K562 (cell line): ENCODE data around the gene OR6K6. TPM values are rescaled to one million over a fixed set of nuclear protein-coding genes. Genes with fewer than 3 reads are reported as not detected.

Experiments used
- ARNT ChIP-seq, 2 experiments: fragments of 450-650 bp; IDR thresholded peaks; 2 replicates each; pipeline ENCODE4 v1.6.1; 2016; ENCODE audit warnings: mild to moderate bottlenecking in 1 of 2
- BACH1 ChIP-seq: fragments of 200-800 bp; sonication (Bioruptor generic); IDR thresholded peaks from 2 replicates; pipeline ENCODE4 v1.6.1; 2016; ENCODE audit warnings: missing genetic modification characterization, missing compliant biosample characterization
- POLR2AphosphoS2 ChIP-seq: IDR thresholded peaks from 2 replicates; pipeline ENCODE4 v1.6.1; 2012; ENCODE audit warnings: low read length, improper control_type of control experiment
- polyA plus RNA-seq, 8 experiments: library from polyadenylated mRNA; depleted of rRNA in 4 of 8; stranded (reverse) in 5 of 8; unstranded in 3 of 8; fragments of >200 nt; fragmentation: Nextera tagmentation in 2 of 8; fragmentation: Illumina TruSeq in 1 of 8; extraction: Ambion mirVana in 2 of 8; extraction: Trizol in 1 of 8; gene quantifications; 2 replicates each; pipeline versions ENCODE4 v1.2.1 to v1.2.3, GENCODE V29; 2011 to 2014; ENCODE audit warnings: inconsistent platforms in 1 of 8, missing spikeins in 1 of 8
- total RNA-seq, 7 experiments: library from RNA; depleted of rRNA in 6 of 7; stranded (reverse); fragments of >200 nt in 6 of 7; fragmentation: Illumina TruSeq in 2 of 7; extraction: Trizol in 2 of 7; gene quantifications; 2 replicates each; pipeline versions ENCODE4 v1.2.1 to v1.2.3, GENCODE V29; 2011 to 2021; ENCODE audit warnings: low replicate concordance in 1 of 7
- TF ChIP-seq, protein P1 (sequence below): IDR thresholded peaks from 3 replicates; pipeline ENCODE4 v1.6.1; 2011; ENCODE audit warnings: borderline replicate concordance, mild to moderate bottlenecking; ENCODE audit not compliant: insufficient read length, insufficient read depth
- TF ChIP-seq, protein P2 (sequence below): sonication (generic); formaldehyde crosslinking; IDR thresholded peaks from 2 replicates; pipeline ENCODE4 v1.8.0; 2023; ENCODE audit warnings: missing genetic modification reagents, mild to moderate bottlenecking, borderline replicate concordance

The OR6K6 gene
- total and polyA plus RNA-seq, 9 of the 15 experiments (the other 6 are each of a cell fraction or from before 2014, with no cell fraction given), result not detected

DNA sequence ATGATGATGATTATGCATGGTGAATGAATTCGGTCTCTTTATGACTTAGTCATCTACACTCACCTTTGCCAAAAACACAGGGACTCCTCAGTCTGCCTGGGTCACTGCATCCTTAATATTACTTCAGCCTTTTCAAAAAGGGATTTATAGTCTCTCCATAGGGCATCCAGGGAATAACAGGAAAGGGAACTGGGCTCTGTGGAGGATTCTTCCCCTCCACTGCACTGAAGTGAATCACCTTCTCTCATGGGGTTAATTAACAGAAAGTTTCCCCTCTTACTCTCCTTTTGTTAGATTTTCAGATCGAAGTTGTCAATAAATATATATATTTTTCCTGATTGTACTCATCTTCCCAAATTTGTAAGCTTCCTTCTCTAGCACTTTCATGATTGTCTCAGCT, 33.9 kb upstream of the OR6K6 start, which contains the start of gene OR6K3 (continued):
- TF ChIP-seq, protein P1, sequence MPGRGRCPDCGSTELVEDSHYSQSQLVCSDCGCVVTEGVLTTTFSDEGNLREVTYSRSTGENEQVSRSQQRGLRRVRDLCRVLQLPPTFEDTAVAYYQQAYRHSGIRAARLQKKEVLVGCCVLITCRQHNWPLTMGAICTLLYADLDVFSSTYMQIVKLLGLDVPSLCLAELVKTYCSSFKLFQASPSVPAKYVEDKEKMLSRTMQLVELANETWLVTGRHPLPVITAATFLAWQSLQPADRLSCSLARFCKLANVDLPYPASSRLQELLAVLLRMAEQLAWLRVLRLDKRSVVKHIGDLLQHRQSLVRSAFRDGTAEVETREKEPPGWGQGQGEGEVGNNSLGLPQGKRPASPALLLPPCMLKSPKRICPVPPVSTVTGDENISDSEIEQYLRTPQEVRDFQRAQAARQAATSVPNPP, result no peak
- TF ChIP-seq, protein P2, sequence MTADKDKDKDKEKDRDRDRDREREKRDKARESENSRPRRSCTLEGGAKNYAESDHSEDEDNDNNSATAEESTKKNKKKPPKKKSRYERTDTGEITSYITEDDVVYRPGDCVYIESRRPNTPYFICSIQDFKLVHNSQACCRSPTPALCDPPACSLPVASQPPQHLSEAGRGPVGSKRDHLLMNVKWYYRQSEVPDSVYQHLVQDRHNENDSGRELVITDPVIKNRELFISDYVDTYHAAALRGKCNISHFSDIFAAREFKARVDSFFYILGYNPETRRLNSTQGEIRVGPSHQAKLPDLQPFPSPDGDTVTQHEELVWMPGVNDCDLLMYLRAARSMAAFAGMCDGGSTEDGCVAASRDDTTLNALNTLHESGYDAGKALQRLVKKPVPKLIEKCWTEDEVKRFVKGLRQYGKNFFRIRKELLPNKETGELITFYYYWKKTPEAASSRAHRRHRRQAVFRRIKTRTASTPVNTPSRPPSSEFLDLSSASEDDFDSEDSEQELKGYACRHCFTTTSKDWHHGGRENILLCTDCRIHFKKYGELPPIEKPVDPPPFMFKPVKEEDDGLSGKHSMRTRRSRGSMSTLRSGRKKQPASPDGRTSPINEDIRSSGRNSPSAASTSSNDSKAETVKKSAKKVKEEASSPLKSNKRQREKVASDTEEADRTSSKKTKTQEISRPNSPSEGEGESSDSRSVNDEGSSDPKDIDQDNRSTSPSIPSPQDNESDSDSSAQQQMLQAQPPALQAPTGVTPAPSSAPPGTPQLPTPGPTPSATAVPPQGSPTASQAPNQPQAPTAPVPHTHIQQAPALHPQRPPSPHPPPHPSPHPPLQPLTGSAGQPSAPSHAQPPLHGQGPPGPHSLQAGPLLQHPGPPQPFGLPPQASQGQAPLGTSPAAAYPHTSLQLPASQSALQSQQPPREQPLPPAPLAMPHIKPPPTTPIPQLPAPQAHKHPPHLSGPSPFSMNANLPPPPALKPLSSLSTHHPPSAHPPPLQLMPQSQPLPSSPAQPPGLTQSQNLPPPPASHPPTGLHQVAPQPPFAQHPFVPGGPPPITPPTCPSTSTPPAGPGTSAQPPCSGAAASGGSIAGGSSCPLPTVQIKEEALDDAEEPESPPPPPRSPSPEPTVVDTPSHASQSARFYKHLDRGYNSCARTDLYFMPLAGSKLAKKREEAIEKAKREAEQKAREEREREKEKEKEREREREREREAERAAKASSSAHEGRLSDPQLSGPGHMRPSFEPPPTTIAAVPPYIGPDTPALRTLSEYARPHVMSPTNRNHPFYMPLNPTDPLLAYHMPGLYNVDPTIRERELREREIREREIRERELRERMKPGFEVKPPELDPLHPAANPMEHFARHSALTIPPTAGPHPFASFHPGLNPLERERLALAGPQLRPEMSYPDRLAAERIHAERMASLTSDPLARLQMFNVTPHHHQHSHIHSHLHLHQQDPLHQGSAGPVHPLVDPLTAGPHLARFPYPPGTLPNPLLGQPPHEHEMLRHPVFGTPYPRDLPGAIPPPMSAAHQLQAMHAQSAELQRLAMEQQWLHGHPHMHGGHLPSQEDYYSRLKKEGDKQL (CRISPR knock-in tag), result no peak
- TF ChIP-seq ARNT (IDR thresholded peaks at IDR 0.05) (no peak), BACH1 (tag) (no peak), POLR2AphosphoS2 (no peak)
